ENCODE data around the gene SPON1. TPM values are rescaled to one million over a fixed set of nuclear protein-coding genes. Genes with fewer than 3 reads are reported as not detected.
"Not testable (repeated sequence)": the region's sequence is repeated elsewhere in the genome, so short reads cannot be mapped to it uniquely, and the experiment has no call there.

Gene SPON1
- total and polyA plus RNA-seq, 2 donors, result 1.6 to 3.6 TPM

- Histone ChIP-seq H3K27me3 (ENCODE audit: control insufficient read depth in 2 of 2, insufficient read depth in 1 of 2, low read length in 1 of 2) (no peaks in the 10 kb centered on the region), H3K4me1 (ENCODE audit: control insufficient read depth in 2 of 2, insufficient read depth in 2 of 2, low read length in 2 of 2) (peaks cover 0 to 6% of the 10 kb centered on the region in 2 donors), H3K27ac (ENCODE audit: low read depth in 1 of 2, low read length in 1 of 2) (no peak overlapping the region), H3K9me3 (ENCODE audit: control insufficient read depth in 2 of 2, insufficient read depth in 1 of 2, low read length in 1 of 2) (no peaks in the 10 kb centered on the region), H3K36me3 (ENCODE audit: control insufficient read depth in 2 of 2, insufficient read depth in 2 of 2, low read length in 1 of 2) (no peaks in the 10 kb centered on the region), H3K4me3 (ENCODE audit: low read length in 2 of 2) (no peak overlapping the region)
- no peak for DNase-seq (ENCODE audit: low read depth in 6 of 9, low spot score in 9 of 9)
- whole genome bisulfite sequencing, result 84% methylated on average over 1 of the region's 1 CpG
These were observed 111.4 kb downstream of the SPON1 start for GRCh38 chr11:14073849-14074476.

GRCh38 chr11:14075118-14076078 lies 112.9 kb downstream of the SPON1 start:
- H3K27ac ChIP-seq (ENCODE audit: low read depth in 1 of 2, low read length in 1 of 2), result no peak overlapping the region
- DNase-seq (ENCODE audit: low read depth in 6 of 9, low spot score in 9 of 9), result peak in 7 of 9 donors; percentile 17 to 72 (median 21)
- no peaks in the 10 kb centered on the region for H3K27me3 ChIP-seq (ENCODE audit: control insufficient read depth in 2 of 2, insufficient read depth in 1 of 2, low read length in 1 of 2)
- 64% methylated on average over 10 of the region's 10 CpGs for WGBS
- H3K4me3 ChIP-seq (ENCODE audit: low read length in 2 of 2), result no peak overlapping the region
- H3K36me3 ChIP-seq (ENCODE audit: control insufficient read depth in 2 of 2, insufficient read depth in 2 of 2, low read length in 1 of 2), result no peaks in the 10 kb centered on the region
- peaks cover 3 to 6% of the 10 kb centered on the region in 2 donors for H3K4me1 ChIP-seq (ENCODE audit: control insufficient read depth in 2 of 2, insufficient read depth in 2 of 2, low read length in 2 of 2)
- no peaks in the 10 kb centered on the region for H3K9me3 ChIP-seq (ENCODE audit: control insufficient read depth in 2 of 2, insufficient read depth in 1 of 2, low read length in 1 of 2)

- H3K27me3 ChIP-seq (ENCODE audit: control insufficient read depth in 2 of 2, insufficient read depth in 1 of 2, low read length in 1 of 2), result no peaks in the 10 kb centered on the region
- H3K36me3 ChIP-seq (ENCODE audit: control insufficient read depth in 2 of 2, insufficient read depth in 2 of 2, low read length in 1 of 2), result no peaks in the 10 kb centered on the region
- peaks cover 3 to 6% of the 10 kb centered on the region in 2 donors for H3K4me1 ChIP-seq (ENCODE audit: control insufficient read depth in 2 of 2, insufficient read depth in 2 of 2, low read length in 2 of 2)
- no peaks in the 10 kb centered on the region for H3K9me3 ChIP-seq (ENCODE audit: control insufficient read depth in 2 of 2, insufficient read depth in 1 of 2, low read length in 1 of 2)
- WGBS, result 7% methylated on average over 4 of the region's 4 CpGs
- DNase-seq (ENCODE audit: low read depth in 6 of 9, low spot score in 9 of 9), result peak in 6 of 9 donors; percentile 15 to 69 (median 35)
- peak overlapping the region; percentile 19 to 38 for H3K27ac ChIP-seq (ENCODE audit: low read depth in 1 of 2, low read length in 1 of 2)
- H3K4me3 ChIP-seq (ENCODE audit: low read length in 2 of 2), result no peak overlapping the region
These were observed 116.5 kb downstream of the SPON1 start for GRCh38 chr11:14079011-14079410.

- peaks cover 3% of the 10 kb centered on the region in 2 donors for H3K4me1 ChIP-seq (ENCODE audit: control insufficient read depth in 2 of 2, insufficient read depth in 2 of 2, low read length in 2 of 2)
- H3K9me3 ChIP-seq (ENCODE audit: control insufficient read depth in 2 of 2, insufficient read depth in 1 of 2, low read length in 1 of 2), result no peaks in the 10 kb centered on the region
- no peak for DNase-seq (ENCODE audit: low read depth in 6 of 9, low spot score in 9 of 9)
- no peak overlapping the region for H3K27ac ChIP-seq (ENCODE audit: low read depth in 1 of 2, low read length in 1 of 2)
- no peak overlapping the region for H3K4me3 ChIP-seq (ENCODE audit: low read length in 2 of 2)
- no peaks in the 10 kb centered on the region for H3K36me3 ChIP-seq (ENCODE audit: control insufficient read depth in 2 of 2, insufficient read depth in 2 of 2, low read length in 1 of 2)
- no peaks in the 10 kb centered on the region for H3K27me3 ChIP-seq (ENCODE audit: control insufficient read depth in 2 of 2, insufficient read depth in 1 of 2, low read length in 1 of 2)
- WGBS, result 85% methylated on average over 4 of the region's 4 CpGs
These were observed 117.3 kb downstream of the SPON1 start for GRCh38 chr11:14079797-14080196.

- H3K4me1 ChIP-seq (ENCODE audit: control insufficient read depth in 2 of 2, insufficient read depth in 2 of 2, low read length in 2 of 2), result peaks cover 3% of the 10 kb centered on the region in 2 donors
- H3K27ac ChIP-seq (ENCODE audit: low read depth in 1 of 2, low read length in 1 of 2), result no peak overlapping the region
- H3K27me3 ChIP-seq (ENCODE audit: control insufficient read depth in 2 of 2, insufficient read depth in 1 of 2, low read length in 1 of 2), result no peaks in the 10 kb centered on the region
- no peaks in the 10 kb centered on the region for H3K36me3 ChIP-seq (ENCODE audit: control insufficient read depth in 2 of 2, insufficient read depth in 2 of 2, low read length in 1 of 2)
- H3K4me3 ChIP-seq (ENCODE audit: low read length in 2 of 2), result no peak overlapping the region
- WGBS, result 95% methylated on average over 6 of the region's 6 CpGs
- DNase-seq (ENCODE audit: low read depth in 6 of 9, low spot score in 9 of 9), result no peak
- H3K9me3 ChIP-seq (ENCODE audit: control insufficient read depth in 2 of 2, insufficient read depth in 1 of 2, low read length in 1 of 2), result no peaks in the 10 kb centered on the region
These were observed 119.2 kb downstream of the SPON1 start for GRCh38 chr11:14081581-14082231.

- Histone ChIP-seq H3K36me3 (ENCODE audit: control insufficient read depth in 2 of 2, insufficient read depth in 2 of 2, low read length in 1 of 2) (no peaks in the 10 kb centered on the region), H3K4me1 (ENCODE audit: control insufficient read depth in 2 of 2, insufficient read depth in 2 of 2, low read length in 2 of 2) (peaks cover 3% of the 10 kb centered on the region in 2 donors), H3K27ac (ENCODE audit: low read depth in 1 of 2, low read length in 1 of 2) (no peak overlapping the region), H3K9me3 (ENCODE audit: control insufficient read depth in 2 of 2, insufficient read depth in 1 of 2, low read length in 1 of 2) (no peaks in the 10 kb centered on the region), H3K27me3 (ENCODE audit: control insufficient read depth in 2 of 2, insufficient read depth in 1 of 2, low read length in 1 of 2) (no peaks in the 10 kb centered on the region), H3K4me3 (ENCODE audit: low read length in 2 of 2) (no peak overlapping the region)
- DNase-seq (ENCODE audit: low read depth in 6 of 9, low spot score in 9 of 9), result no peak
- 89% methylated on average over 5 of the region's 5 CpGs for WGBS
These were observed 119.8 kb downstream of the SPON1 start for GRCh38 chr11:14082338-14082737.

GRCh38 chr11:14088861-14089260 lies 126.3 kb downstream of the SPON1 start:
- H3K27ac ChIP-seq (ENCODE audit: low read depth in 1 of 2, low read length in 1 of 2); H3K4me3 ChIP-seq (ENCODE audit: low read length in 2 of 2); H3K9me3 ChIP-seq (ENCODE audit: control insufficient read depth in 2 of 2, insufficient read depth in 1 of 2, low read length in 1 of 2); H3K4me1 ChIP-seq (ENCODE audit: control insufficient read depth in 2 of 2, insufficient read depth in 2 of 2, low read length in 2 of 2); DNase-seq (ENCODE audit: low read depth in 6 of 9, low spot score in 9 of 9); H3K27me3 ChIP-seq (ENCODE audit: control insufficient read depth in 2 of 2, insufficient read depth in 1 of 2, low read length in 1 of 2); H3K36me3 ChIP-seq (ENCODE audit: control insufficient read depth in 2 of 2, insufficient read depth in 2 of 2, low read length in 1 of 2): not testable (repeated sequence)
- WGBS, result 84% methylated on average over 2 of the region's 2 CpGs

GRCh38 chr11:14089690-14090462 lies 127.4 kb downstream of the SPON1 start:
- no peaks in the 10 kb centered on the region for H3K9me3 ChIP-seq (ENCODE audit: control insufficient read depth in 2 of 2, insufficient read depth in 1 of 2, low read length in 1 of 2)
- H3K27me3 ChIP-seq (ENCODE audit: control insufficient read depth in 2 of 2, insufficient read depth in 1 of 2, low read length in 1 of 2), result no peaks in the 10 kb centered on the region
- DNase-seq (ENCODE audit: low read depth in 6 of 9, low spot score in 9 of 9), result no peak
- H3K27ac ChIP-seq (ENCODE audit: low read depth in 1 of 2, low read length in 1 of 2), result no peak overlapping the region
- no peaks in the 10 kb centered on the region for H3K36me3 ChIP-seq (ENCODE audit: control insufficient read depth in 2 of 2, insufficient read depth in 2 of 2, low read length in 1 of 2)
- 93% methylated on average over 17 of the region's 17 CpGs for WGBS
- no peaks in the 10 kb centered on the region for H3K4me1 ChIP-seq (ENCODE audit: control insufficient read depth in 2 of 2, insufficient read depth in 2 of 2, low read length in 2 of 2)
- H3K4me3 ChIP-seq (ENCODE audit: low read length in 2 of 2), result no peak overlapping the region

Measured in thymus (tissue), 11 donors.